Activated naive CD8-positive, alpha-beta T cell treated with anti-CD3 and anti-CD28 coated beads, Interleukin-2, amount 50 U/mL, for 24 hours (primary cell): ENCODE measurements around the gene CACNA1G.

Experiments used
- ATAC-seq: fragments of 150-1000 bp; cut with Tn5 transposase; one replicate; pipeline ENCODE4 v1.10.0; 2021
- DNase-seq: peaks from one replicate; pipeline ENCODE4 v3.0.0; 2021
- H3K27ac Mint-ChIP-seq: one replicate; pipeline ENCODE4 v1.8.0; 2021; ENCODE audit warnings: mild to moderate bottlenecking, mixed read lengths
- H3K27me3 Mint-ChIP-seq: one replicate; pipeline ENCODE4 v1.8.0; 2021; ENCODE audit warnings: mixed read lengths
- H3K36me3 Mint-ChIP-seq: one replicate; pipeline ENCODE4 v1.8.0; 2021; ENCODE audit warnings: low read depth, mixed read lengths
- H3K4me1 Mint-ChIP-seq: one replicate; pipeline ENCODE4 v1.8.0; 2021; ENCODE audit warnings: mixed read lengths
- H3K4me3 Mint-ChIP-seq: one replicate; pipeline ENCODE4 v1.8.0; 2021; ENCODE audit warnings: mild to moderate bottlenecking, moderate library complexity, mixed read lengths
- H3K9me3 Mint-ChIP-seq: one replicate; pipeline ENCODE4 v1.8.0; 2021; ENCODE audit warnings: mixed read lengths

The CACNA1G gene

GRCh38 chr17:50549256-50549941 is 11.1 kb upstream of the CACNA1G start:
- ATAC-seq: no peak
- H3K4me1 Mint-ChIP-seq: peaks cover 4% of the 10 kb centered on the region
- H3K27ac Mint-ChIP-seq: no peak overlapping the region
- no peaks in the 10 kb centered on the region for H3K9me3 Mint-ChIP-seq
- H3K4me3 Mint-ChIP-seq: no peak overlapping the region
- no peak for DNase-seq
- no peaks in the 10 kb centered on the region for H3K36me3 Mint-ChIP-seq
- H3K27me3 Mint-ChIP-seq: peaks cover 6% of the 10 kb centered on the region

GRCh38 chr17:50549969-50550368 is 10.5 kb upstream of the CACNA1G start:
- Mint-ChIP-seq H3K36me3 (no peaks in the 10 kb centered on the region), H3K4me3 (no peak overlapping the region), H3K9me3 (no peaks in the 10 kb centered on the region), H3K27me3 (peaks cover 4% of the 10 kb centered on the region), H3K27ac (no peak overlapping the region), H3K4me1 (peaks cover 4% of the 10 kb centered on the region)
- DNase-seq (no peak), ATAC-seq (no peak)

- DNase-seq (no peak), ATAC-seq (no peak)
- Mint-ChIP-seq H3K4me3 (no peak overlapping the region), H3K27me3 (peaks cover 2% of the 10 kb centered on the region), H3K27ac (no peak overlapping the region), H3K36me3 (no peaks in the 10 kb centered on the region), H3K9me3 (no peaks in the 10 kb centered on the region), H3K4me1 (peaks cover 4% of the 10 kb centered on the region)
Measured at GRCh38 chr17:50550661-50551432, 9.7 kb upstream of the CACNA1G start.

GRCh38 chr17:50551433-50551815 is 9.1 kb upstream of the CACNA1G start:
- no peaks in the 10 kb centered on the region for H3K9me3 Mint-ChIP-seq
- DNase-seq: no peak
- H3K36me3 Mint-ChIP-seq: no peaks in the 10 kb centered on the region
- H3K4me3 Mint-ChIP-seq: no peak overlapping the region
- peaks cover 4% of the 10 kb centered on the region for H3K4me1 Mint-ChIP-seq
- no peaks in the 10 kb centered on the region for H3K27me3 Mint-ChIP-seq
- ATAC-seq: no peak
- H3K27ac Mint-ChIP-seq: no peak overlapping the region

GRCh38 chr17:50551884-50552283 is 8.6 kb upstream of the CACNA1G start:
- ATAC-seq: no peak
- Mint-ChIP-seq H3K36me3 (no peaks in the 10 kb centered on the region), H3K4me1 (peaks cover under 1% of the 10 kb centered on the region), H3K4me3 (no peak overlapping the region), H3K27me3 (no peaks in the 10 kb centered on the region), H3K9me3 (no peaks in the 10 kb centered on the region), H3K27ac (no peak overlapping the region)
- DNase-seq: no peak

GRCh38 chr17:50554201-50554600 is 6.3 kb upstream of the CACNA1G start:
- no peak overlapping the region for H3K27ac Mint-ChIP-seq
- no peaks in the 10 kb centered on the region for H3K36me3 Mint-ChIP-seq
- H3K9me3 Mint-ChIP-seq: no peaks in the 10 kb centered on the region
- no peak overlapping the region for H3K4me3 Mint-ChIP-seq
- DNase-seq (no peak), ATAC-seq (no peak)
- H3K27me3 Mint-ChIP-seq: peaks cover 18% of the 10 kb centered on the region
- H3K4me1 Mint-ChIP-seq: peaks cover 11% of the 10 kb centered on the region

GRCh38 chr17:50556803-50557202 is 3.7 kb upstream of the CACNA1G start:
- no peaks in the 10 kb centered on the region for H3K36me3 Mint-ChIP-seq
- ATAC-seq (no peak), DNase-seq (no peak)
- peaks cover 29% of the 10 kb centered on the region for H3K27me3 Mint-ChIP-seq
- H3K27ac Mint-ChIP-seq: no peak overlapping the region
- peaks cover 19% of the 10 kb centered on the region for H3K4me1 Mint-ChIP-seq
- no peak overlapping the region for H3K4me3 Mint-ChIP-seq
- no peaks in the 10 kb centered on the region for H3K9me3 Mint-ChIP-seq

GRCh38 chr17:50557630-50558029 is 2.9 kb upstream of the CACNA1G start:
- Mint-ChIP-seq H3K4me1 (peaks cover 23% of the 10 kb centered on the region), H3K4me3 (no peak overlapping the region), H3K36me3 (no peaks in the 10 kb centered on the region), H3K27me3 (peaks cover 35% of the 10 kb centered on the region), H3K9me3 (no peaks in the 10 kb centered on the region), H3K27ac (no peak overlapping the region)
- ATAC-seq (no peak), DNase-seq (no peak)

- H3K36me3 Mint-ChIP-seq: no peaks in the 10 kb centered on the region
- no peak for DNase-seq
- no peak overlapping the region for H3K4me3 Mint-ChIP-seq
Measured at GRCh38 chr17:50558091-50558490, 2.4 kb upstream of the CACNA1G start.

GRCh38 chr17:50558581-50558940 is 2.0 kb upstream of the CACNA1G start:
- Mint-ChIP-seq H3K4me1 (peaks cover 23% of the 10 kb centered on the region), H3K4me3 (no peak overlapping the region), H3K27ac (no peak overlapping the region), H3K9me3 (no peaks in the 10 kb centered on the region), H3K27me3 (peaks cover 41% of the 10 kb centered on the region), H3K36me3 (no peaks in the 10 kb centered on the region)
- no peak for ATAC-seq
- DNase-seq: no peak

More at GRCh38 chr17:50558091-50558490, 2.4 kb upstream of the CACNA1G start:
- Mint-ChIP-seq H3K27ac (no peak overlapping the region), H3K4me1 (peaks cover 23% of the 10 kb centered on the region), H3K27me3 (peaks cover 37% of the 10 kb centered on the region), H3K9me3 (no peaks in the 10 kb centered on the region)
- ATAC-seq: no peak

GRCh38 chr17:50558941-50559614 is 1.4 kb upstream of the CACNA1G start:
- no peaks in the 10 kb centered on the region for H3K36me3 Mint-ChIP-seq
- peaks cover 47% of the 10 kb centered on the region for H3K27me3 Mint-ChIP-seq
- peak overlapping the region; percentile 11 for H3K4me3 Mint-ChIP-seq
- H3K4me1 Mint-ChIP-seq: peaks cover 23% of the 10 kb centered on the region
- H3K27ac Mint-ChIP-seq: no peak overlapping the region
- DNase-seq (peak; percentile 39), ATAC-seq (no peak)
- no peaks in the 10 kb centered on the region for H3K9me3 Mint-ChIP-seq

GRCh38 chr17:50559674-50560184 is 786 bp upstream of the CACNA1G start:
- Mint-ChIP-seq H3K27ac (no peak overlapping the region), H3K36me3 (no peaks in the 10 kb centered on the region), H3K27me3 (peaks cover 52% of the 10 kb centered on the region), H3K4me3 (peak overlapping the region; percentile 62), H3K4me1 (peaks cover 24% of the 10 kb centered on the region), H3K9me3 (no peaks in the 10 kb centered on the region)
- ATAC-seq (peak; percentile 50), DNase-seq (peak; percentile 44)

- Mint-ChIP-seq H3K27me3 (peaks cover 65% of the 10 kb centered on the region), H3K27ac (no peak overlapping the region), H3K4me1 (peaks cover 29% of the 10 kb centered on the region), H3K9me3 (no peaks in the 10 kb centered on the region), H3K36me3 (no peaks in the 10 kb centered on the region), H3K4me3 (no peak overlapping the region)
- ATAC-seq: no peak
- DNase-seq: peak; percentile 33
Measured at GRCh38 chr17:50560931-50561745, 623 bp downstream of the CACNA1G start.

GRCh38 chr17:50561746-50562141 is 1.2 kb downstream of the CACNA1G start:
- Mint-ChIP-seq H3K9me3 (no peaks in the 10 kb centered on the region), H3K27me3 (peaks cover 71% of the 10 kb centered on the region), H3K4me3 (no peak overlapping the region), H3K27ac (no peak overlapping the region), H3K36me3 (no peaks in the 10 kb centered on the region), H3K4me1 (peaks cover 29% of the 10 kb centered on the region)
- no peak for DNase-seq
- ATAC-seq: no peak
